Measurements from ENCODE around the gene SSTR1. TPM values are rescaled to one million over a fixed set of nuclear protein-coding genes. Genes with fewer than 3 reads are reported as not detected.

The SSTR1 gene
- total RNA-seq, 1 experiment from 2014 or later: not detected

DNA sequence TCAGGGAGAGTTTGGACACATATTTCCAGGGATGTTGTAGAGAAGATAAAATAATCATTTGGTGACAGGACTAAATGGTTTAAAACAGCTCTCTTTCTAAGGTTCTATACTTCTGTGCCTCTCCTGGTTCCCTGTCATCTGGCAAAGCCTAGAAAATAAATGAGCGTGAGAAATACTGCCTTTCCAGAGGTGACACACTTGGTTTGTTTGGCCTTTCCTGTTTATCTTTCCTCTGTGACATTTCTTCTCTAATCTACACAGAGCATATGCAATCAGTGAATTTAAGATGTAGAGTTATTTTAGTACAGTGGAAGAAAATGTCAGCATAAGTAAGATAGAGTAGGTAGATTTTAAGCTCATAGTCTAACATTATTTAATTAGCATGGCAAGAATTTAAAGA lies 22.0 kb upstream of the SSTR1 start:
- intact Hi-C loops (cut with micrococcal nuclease): no loop called here
- H3K4me2 ChIP-seq (ENCODE audit: low read length): no peak overlapping the region
- no peaks in the 10 kb centered on the region for H3K36me3 ChIP-seq (ENCODE audit: control insufficient read depth in 1 of 2, insufficient read depth in 2 of 2, low read length in 2 of 2)
- no TSS peak for BruUV-seq (replicated peaks)
- ATAC-seq: no peak
- H3K27me3 ChIP-seq (ENCODE audit: insufficient read depth, low read length): no peaks in the 10 kb centered on the region
- H4K20me1 ChIP-seq (ENCODE audit: insufficient read depth): no peaks in the 10 kb centered on the region
- H3K4me3 ChIP-seq (replicated peaks in 1 of 2; ENCODE audit: low read depth in 1 of 2, low read length in 2 of 2): no peak overlapping the region
- no peaks in the 10 kb centered on the region for H3K9me2 ChIP-seq (ENCODE audit: insufficient read depth)
- TF ChIP-seq, protein P1, sequence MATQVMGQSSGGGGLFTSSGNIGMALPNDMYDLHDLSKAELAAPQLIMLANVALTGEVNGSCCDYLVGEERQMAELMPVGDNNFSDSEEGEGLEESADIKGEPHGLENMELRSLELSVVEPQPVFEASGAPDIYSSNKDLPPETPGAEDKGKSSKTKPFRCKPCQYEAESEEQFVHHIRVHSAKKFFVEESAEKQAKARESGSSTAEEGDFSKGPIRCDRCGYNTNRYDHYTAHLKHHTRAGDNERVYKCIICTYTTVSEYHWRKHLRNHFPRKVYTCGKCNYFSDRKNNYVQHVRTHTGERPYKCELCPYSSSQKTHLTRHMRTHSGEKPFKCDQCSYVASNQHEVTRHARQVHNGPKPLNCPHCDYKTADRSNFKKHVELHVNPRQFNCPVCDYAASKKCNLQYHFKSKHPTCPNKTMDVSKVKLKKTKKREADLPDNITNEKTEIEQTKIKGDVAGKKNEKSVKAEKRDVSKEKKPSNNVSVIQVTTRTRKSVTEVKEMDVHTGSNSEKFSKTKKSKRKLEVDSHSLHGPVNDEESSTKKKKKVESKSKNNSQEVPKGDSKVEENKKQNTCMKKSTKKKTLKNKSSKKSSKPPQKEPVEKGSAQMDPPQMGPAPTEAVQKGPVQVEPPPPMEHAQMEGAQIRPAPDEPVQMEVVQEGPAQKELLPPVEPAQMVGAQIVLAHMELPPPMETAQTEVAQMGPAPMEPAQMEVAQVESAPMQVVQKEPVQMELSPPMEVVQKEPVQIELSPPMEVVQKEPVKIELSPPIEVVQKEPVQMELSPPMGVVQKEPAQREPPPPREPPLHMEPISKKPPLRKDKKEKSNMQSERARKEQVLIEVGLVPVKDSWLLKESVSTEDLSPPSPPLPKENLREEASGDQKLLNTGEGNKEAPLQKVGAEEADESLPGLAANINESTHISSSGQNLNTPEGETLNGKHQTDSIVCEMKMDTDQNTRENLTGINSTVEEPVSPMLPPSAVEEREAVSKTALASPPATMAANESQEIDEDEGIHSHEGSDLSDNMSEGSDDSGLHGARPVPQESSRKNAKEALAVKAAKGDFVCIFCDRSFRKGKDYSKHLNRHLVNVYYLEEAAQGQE (IDR thresholded peaks at IDR 0.05; ENCODE audit: low read depth): no peak
- no peak for TF ChIP-seq FOSL1 (IDR thresholded peaks at IDR 0.05; ENCODE audit: low read depth)
- DNase-seq (ENCODE audit: low read depth, low spot score): no peak
- H2AFZ ChIP-seq (ENCODE audit: low read depth, low read length, poor library complexity, severe bottlenecking): no peak overlapping the region
- H3K4me1 ChIP-seq (ENCODE audit: control insufficient read depth in 1 of 2, insufficient read depth in 2 of 2, low read length in 2 of 2): no peaks in the 10 kb centered on the region
- ChIA-PET CTCF (no interaction called here), POLR2A (no interaction called here), RAD21 (ENCODE audit: low non-redundant PET in 1 of 2, low total read pairs in 2 of 2, uncharacterized antibody in 2 of 2, unreplicated experiment in 2 of 2) (no interaction called here)
- H3K27ac ChIP-seq (ENCODE audit: low read depth, low read length): no peak overlapping the region
- H3K9me3 ChIP-seq (ENCODE audit: control insufficient read depth in 1 of 2, insufficient read depth in 1 of 2, low read depth in 1 of 2, low read length in 2 of 2): peaks cover 0 to 5% of the 10 kb centered on the region in 2 experiments; a peak in 1 of 4 replicates
- H3K9ac ChIP-seq (ENCODE audit: low read length): no peak overlapping the region
- no peaks in the 10 kb centered on the region for H3K79me2 ChIP-seq (ENCODE audit: insufficient read depth, low read length)

DNA sequence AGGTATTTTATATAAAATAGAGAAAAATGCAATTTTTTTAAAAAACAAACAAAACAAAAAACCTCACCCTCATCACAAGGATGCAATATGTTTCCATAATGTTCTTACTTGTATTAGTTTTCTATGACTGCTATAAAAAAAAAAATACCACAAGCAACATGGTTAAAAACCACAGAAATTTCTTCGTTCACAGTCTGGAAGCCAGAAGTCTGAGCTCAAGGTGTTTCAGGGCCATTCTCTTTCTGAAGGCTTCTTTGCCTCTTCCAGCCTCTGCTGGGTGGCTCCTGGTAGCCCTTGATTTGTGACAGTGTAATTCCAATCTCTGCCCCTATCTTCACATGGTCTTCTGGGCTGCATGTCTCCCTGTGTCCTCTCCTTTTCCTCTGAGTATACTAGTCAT lies 21.5 kb upstream of the SSTR1 start:
- Histone ChIP-seq H4K20me1 (ENCODE audit: insufficient read depth) (no peaks in the 10 kb centered on the region), H3K4me2 (ENCODE audit: low read length) (no peak overlapping the region), H3K9me3 (ENCODE audit: control insufficient read depth in 1 of 2, insufficient read depth in 1 of 2, low read depth in 1 of 2, low read length in 2 of 2) (peaks cover 0 to 5% of the 10 kb centered on the region in 2 experiments; a peak in 1 of 4 replicates), H3K27ac (ENCODE audit: low read depth, low read length) (no peak overlapping the region), H3K4me1 (ENCODE audit: control insufficient read depth in 1 of 2, insufficient read depth in 2 of 2, low read length in 2 of 2) (no peaks in the 10 kb centered on the region), H3K9ac (ENCODE audit: low read length) (no peak overlapping the region), H3K79me2 (ENCODE audit: insufficient read depth, low read length) (no peaks in the 10 kb centered on the region), H3K36me3 (ENCODE audit: control insufficient read depth in 1 of 2, insufficient read depth in 2 of 2, low read length in 2 of 2) (no peaks in the 10 kb centered on the region), H2AFZ (ENCODE audit: low read depth, low read length, poor library complexity, severe bottlenecking) (no peak overlapping the region), H3K4me3 (replicated peaks in 1 of 2; ENCODE audit: low read depth in 1 of 2, low read length in 2 of 2) (no peak overlapping the region), H3K27me3 (ENCODE audit: insufficient read depth, low read length) (no peaks in the 10 kb centered on the region), H3K9me2 (ENCODE audit: insufficient read depth) (no peaks in the 10 kb centered on the region)
- BruUV-seq (replicated peaks): no TSS peak
- ChIA-PET RAD21 (ENCODE audit: low non-redundant PET in 1 of 2, low total read pairs in 2 of 2, uncharacterized antibody in 2 of 2, unreplicated experiment in 2 of 2) (no interaction called here), CTCF (no interaction called here), POLR2A (no interaction called here)
- no peak for ATAC-seq
- intact Hi-C loops (cut with micrococcal nuclease): no loop called here
- no peak for DNase-seq (ENCODE audit: low read depth, low spot score)
- TF ChIP-seq, protein P1 (IDR thresholded peaks at IDR 0.05; ENCODE audit: low read depth): no peak
- TF ChIP-seq EZH2 (IDR thresholded peaks at IDR 0.05) (no peak), EGR1 (IDR thresholded peaks at IDR 0.05; ENCODE audit: low read depth) (no peak), SP1 (IDR thresholded peaks at IDR 0.05; ENCODE audit: low read depth) (no peak), POLR2A (IDR thresholded peaks at IDR 0.05; ENCODE audit: borderline replicate concordance, extremely low read depth, insufficient read depth, insufficient read length) (no peak), RAD21 (IDR thresholded peaks at IDR 0.05; ENCODE audit: low read depth) (no peak), SIN3A (IDR thresholded peaks at IDR 0.05; ENCODE audit: low read depth) (no peak), FOSL1 (IDR thresholded peaks at IDR 0.05; ENCODE audit: low read depth) (no peak), JUND (IDR thresholded peaks at IDR 0.05) (no peak)
- TF ChIP-seq, protein P2, sequence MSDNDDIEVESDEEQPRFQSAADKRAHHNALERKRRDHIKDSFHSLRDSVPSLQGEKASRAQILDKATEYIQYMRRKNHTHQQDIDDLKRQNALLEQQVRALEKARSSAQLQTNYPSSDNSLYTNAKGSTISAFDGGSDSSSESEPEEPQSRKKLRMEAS (IDR thresholded peaks at IDR 0.05): no peak

Data from HCT116 (cell line).